ENCODE results near the gene TMEM187. TPM values are rescaled to one million over a fixed set of nuclear protein-coding genes. Genes with fewer than 3 reads are reported as not detected.

TMEM187 gene
- total and polyA plus RNA-seq, 2 donors from 2014 or later = 9.6 to 12.4 TPM

- H3K4me3 ChIP-seq (ENCODE audit: low read length in 3 of 3) = no peak overlapping the region
- DNase-seq (no peak), FAIRE-seq (no peak)
- intact Hi-C loops (cut with DNase I) = loop anchor here (10.0 kb wide), 1 partner anchor 190 kb away; the partner anchor contains the start of gene PLXNB3
- no peak overlapping the region for H3K9ac ChIP-seq (ENCODE audit: low read length in 3 of 3)
- H3K27ac ChIP-seq (ENCODE audit: low read depth in 2 of 2, low read length in 2 of 2) = no peak overlapping the region
- TF ChIP-seq CTCF (IDR thresholded peaks at IDR 0.05; ENCODE audit: borderline replicate concordance, extremely low read depth, insufficient read depth) = no peak
- no peaks in the 10 kb centered on the region for H3K4me1 ChIP-seq (ENCODE audit: control insufficient read depth in 2 of 3, insufficient read depth in 2 of 3, low read depth in 1 of 3, low read length in 3 of 3)
- H3K27me3 ChIP-seq (ENCODE audit: control insufficient read depth, insufficient read depth, low read length) = no peaks in the 10 kb centered on the region
- H3K9me3 ChIP-seq (ENCODE audit: control insufficient read depth in 2 of 3, insufficient read depth in 1 of 3, low read length in 3 of 3) = no peaks in the 10 kb centered on the region
- peaks cover 2 to 38% (median 13%) of the 10 kb centered on the region in 3 donors for H3K36me3 ChIP-seq (ENCODE audit: control insufficient read depth in 2 of 3, insufficient read depth in 3 of 3, low read length in 3 of 3)
These were observed 17.3 kb upstream of the TMEM187 start for GRCh38 chrX:153955228-153955732.

- H3K27me3 ChIP-seq (ENCODE audit: control insufficient read depth, insufficient read depth, low read length) = no peaks in the 10 kb centered on the region
- peak in 1 of 5 donors; percentile 70 for DNase-seq
- H3K4me3 ChIP-seq (ENCODE audit: low read length in 3 of 3) = no peak overlapping the region
- FAIRE-seq = no peak
- H3K27ac ChIP-seq (ENCODE audit: low read depth in 2 of 2, low read length in 2 of 2) = no peak overlapping the region
- no peaks in the 10 kb centered on the region for H3K9me3 ChIP-seq (ENCODE audit: control insufficient read depth in 2 of 3, insufficient read depth in 1 of 3, low read length in 3 of 3)
- H3K4me1 ChIP-seq (ENCODE audit: control insufficient read depth in 2 of 3, insufficient read depth in 2 of 3, low read depth in 1 of 3, low read length in 3 of 3) = no peaks in the 10 kb centered on the region
- H3K9ac ChIP-seq (ENCODE audit: low read length in 3 of 3) = no peak overlapping the region
- intact Hi-C loops (cut with DNase I) = loop anchor here (10.0 kb wide), 1 partner anchor 191 kb away; the partner anchor contains the start of gene PLXNB3
- TF ChIP-seq CTCF (IDR thresholded peaks at IDR 0.05; ENCODE audit: borderline replicate concordance, extremely low read depth, insufficient read depth) = no peak
- peaks cover 0 to 32% (median 19%) of the 10 kb centered on the region in 3 donors for H3K36me3 ChIP-seq (ENCODE audit: control insufficient read depth in 2 of 3, insufficient read depth in 3 of 3, low read length in 3 of 3)
These were observed 16.3 kb upstream of the TMEM187 start for GRCh38 chrX:153956044-153956907.

- intact Hi-C loops (cut with DNase I) = loop anchor here (10.0 kb wide), 1 partner anchor 192 kb away; the partner anchor contains the start of gene PLXNB3
- DNase-seq (no peak), FAIRE-seq (no peak)
- Histone ChIP-seq H3K27me3 (ENCODE audit: control insufficient read depth, insufficient read depth, low read length) (no peaks in the 10 kb centered on the region), H3K9me3 (ENCODE audit: control insufficient read depth in 2 of 3, insufficient read depth in 1 of 3, low read length in 3 of 3) (no peaks in the 10 kb centered on the region), H3K27ac (ENCODE audit: low read depth in 2 of 2, low read length in 2 of 2) (no peak overlapping the region), H3K36me3 (ENCODE audit: control insufficient read depth in 2 of 3, insufficient read depth in 3 of 3, low read length in 3 of 3) (peaks cover 4 to 35% (median 22%) of the 10 kb centered on the region in 3 donors), H3K9ac (ENCODE audit: low read length in 3 of 3) (no peak overlapping the region), H3K4me1 (ENCODE audit: control insufficient read depth in 2 of 3, insufficient read depth in 2 of 3, low read depth in 1 of 3, low read length in 3 of 3) (no peaks in the 10 kb centered on the region), H3K4me3 (ENCODE audit: low read length in 3 of 3) (no peak overlapping the region)
- no peak for TF ChIP-seq CTCF (IDR thresholded peaks at IDR 0.05; ENCODE audit: borderline replicate concordance, extremely low read depth, insufficient read depth)
These were observed 15.3 kb upstream of the TMEM187 start for GRCh38 chrX:153957224-153957623.

Measured in kidney (tissue), 14 donors.